ENCODE results near the gene CD244.

Gene CD244

DNA sequence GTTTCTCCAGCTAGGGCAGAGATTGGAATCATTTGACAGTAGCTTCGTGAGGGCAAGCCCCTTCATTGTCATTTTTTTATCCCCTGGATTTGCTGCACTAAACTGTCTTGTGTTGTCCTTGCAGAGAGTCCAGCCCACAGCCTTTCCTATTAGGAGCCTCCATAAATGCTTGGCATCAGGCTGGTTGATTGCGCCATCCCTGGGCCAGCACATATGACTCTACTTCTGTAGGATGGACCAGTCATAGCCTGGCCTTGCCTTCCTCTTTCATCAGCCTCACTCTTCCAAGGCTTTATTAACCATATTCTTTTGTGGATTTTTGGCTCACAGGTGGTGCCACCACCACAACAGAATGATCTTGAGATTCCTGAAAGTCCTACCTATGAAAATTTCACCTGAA lies 35.3 kb downstream of the CD244 start:
- H3K4me3 ChIP-seq (ENCODE audit: low read depth, low read length), result no peak overlapping the region
- TF ChIP-seq, protein P1, sequence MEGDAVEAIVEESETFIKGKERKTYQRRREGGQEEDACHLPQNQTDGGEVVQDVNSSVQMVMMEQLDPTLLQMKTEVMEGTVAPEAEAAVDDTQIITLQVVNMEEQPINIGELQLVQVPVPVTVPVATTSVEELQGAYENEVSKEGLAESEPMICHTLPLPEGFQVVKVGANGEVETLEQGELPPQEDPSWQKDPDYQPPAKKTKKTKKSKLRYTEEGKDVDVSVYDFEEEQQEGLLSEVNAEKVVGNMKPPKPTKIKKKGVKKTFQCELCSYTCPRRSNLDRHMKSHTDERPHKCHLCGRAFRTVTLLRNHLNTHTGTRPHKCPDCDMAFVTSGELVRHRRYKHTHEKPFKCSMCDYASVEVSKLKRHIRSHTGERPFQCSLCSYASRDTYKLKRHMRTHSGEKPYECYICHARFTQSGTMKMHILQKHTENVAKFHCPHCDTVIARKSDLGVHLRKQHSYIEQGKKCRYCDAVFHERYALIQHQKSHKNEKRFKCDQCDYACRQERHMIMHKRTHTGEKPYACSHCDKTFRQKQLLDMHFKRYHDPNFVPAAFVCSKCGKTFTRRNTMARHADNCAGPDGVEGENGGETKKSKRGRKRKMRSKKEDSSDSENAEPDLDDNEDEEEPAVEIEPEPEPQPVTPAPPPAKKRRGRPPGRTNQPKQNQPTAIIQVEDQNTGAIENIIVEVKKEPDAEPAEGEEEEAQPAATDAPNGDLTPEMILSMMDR (IDR thresholded peaks at IDR 0.05; ENCODE audit: insufficient read depth, low read depth, low read length, missing control alignments), result no peak
- DNase-seq (ENCODE audit: low read depth), result no peak

DNA sequence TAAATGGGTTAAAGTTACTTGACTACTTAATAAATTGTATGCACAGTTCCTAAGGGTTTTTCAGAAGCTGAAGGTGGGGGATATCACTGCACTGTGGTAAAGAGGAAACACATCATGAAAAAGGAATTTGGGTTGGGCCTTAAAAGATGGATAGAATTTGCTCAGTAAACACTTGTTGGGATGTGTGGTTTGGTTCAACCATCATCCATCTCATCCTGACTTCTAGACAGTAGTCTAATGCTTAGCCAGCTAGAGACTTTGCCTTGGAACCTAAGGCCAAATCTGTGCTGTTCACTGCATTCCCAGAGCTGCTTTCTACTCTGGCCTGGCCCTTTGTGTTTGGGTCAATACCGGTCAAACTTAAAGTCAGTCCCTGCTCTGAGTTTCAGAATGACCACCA lies 36.1 kb downstream of the CD244 start:
- TF ChIP-seq, protein P1 (IDR thresholded peaks at IDR 0.05; ENCODE audit: insufficient read depth, low read depth, low read length, missing control alignments), result no peak
- no peak for DNase-seq (ENCODE audit: low read depth)
- no peak overlapping the region for H3K4me3 ChIP-seq (ENCODE audit: low read depth, low read length)

DNA sequence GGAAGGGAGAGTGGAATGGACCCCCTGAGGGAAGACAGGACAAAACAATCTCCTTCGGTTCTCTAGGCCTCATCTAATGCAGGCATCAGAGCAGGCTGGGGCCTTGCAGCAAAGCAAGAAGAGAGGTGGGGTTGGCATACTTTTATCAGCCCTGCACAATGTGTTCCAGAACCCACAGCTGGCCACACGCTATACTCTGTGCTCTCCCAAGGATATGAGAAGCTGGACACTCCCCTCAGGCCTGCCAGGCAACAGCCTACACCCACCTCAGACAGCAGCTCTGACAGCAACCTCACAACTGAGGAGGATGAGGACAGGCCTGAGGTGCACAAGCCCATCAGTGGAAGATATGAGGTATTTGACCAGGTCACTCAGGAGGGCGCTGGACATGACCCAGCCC lies 39.4 kb downstream of the CD244 start:
- TF ChIP-seq, protein P1 (IDR thresholded peaks at IDR 0.05; ENCODE audit: insufficient read depth, low read depth, low read length, missing control alignments), result no peak
- DNase-seq (ENCODE audit: low read depth), result no peak
- no peak overlapping the region for H3K4me3 ChIP-seq (ENCODE audit: low read depth, low read length)

DNA sequence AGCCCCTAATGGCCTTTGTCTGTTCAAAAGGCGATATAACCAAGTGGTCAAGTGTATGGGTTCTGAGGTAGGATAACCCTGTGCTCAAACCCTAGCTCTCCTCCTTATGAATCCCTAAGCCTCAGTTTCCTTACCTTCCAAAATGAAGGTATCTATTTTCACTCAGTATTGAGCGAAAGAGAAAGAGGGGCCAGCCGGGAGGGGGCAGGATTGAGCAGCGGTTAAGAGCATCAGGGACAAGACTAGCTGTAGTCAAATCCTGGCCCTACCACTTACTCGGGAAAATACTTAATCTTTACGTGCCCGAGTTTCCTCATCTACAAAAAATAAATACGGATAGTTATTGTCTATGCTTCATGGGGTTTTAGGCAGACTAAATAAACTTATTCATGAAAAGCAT lies 41.1 kb downstream of the CD244 start:
- no peak overlapping the region for H3K4me3 ChIP-seq (ENCODE audit: low read depth, low read length)
- DNase-seq (ENCODE audit: low read depth), result no peak

DNA sequence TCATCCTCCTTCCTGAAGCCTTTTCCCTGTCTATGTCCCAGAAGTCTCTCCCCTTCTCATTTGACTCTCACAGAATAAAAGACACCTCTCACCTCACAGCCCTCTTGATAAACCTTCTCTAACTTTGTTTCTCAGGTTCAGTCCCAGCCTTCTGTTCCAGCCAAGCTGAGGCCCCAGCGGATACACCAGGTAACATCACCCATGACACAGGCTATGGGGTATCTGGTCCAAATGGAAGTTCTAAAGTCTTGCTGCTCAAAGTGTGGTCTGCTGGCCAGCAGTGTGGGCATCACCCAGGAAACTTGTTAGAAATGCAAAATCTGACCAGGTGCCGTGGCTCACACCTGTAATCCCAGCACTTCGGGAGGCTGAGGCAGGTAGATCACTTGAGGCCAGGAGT lies 43.5 kb downstream of the CD244 start:
- H3K4me3 ChIP-seq (ENCODE audit: low read depth, low read length), result no peak overlapping the region
- TF ChIP-seq, protein P1 (IDR thresholded peaks at IDR 0.05; ENCODE audit: insufficient read depth, low read depth, low read length, missing control alignments), result no peak
- DNase-seq (ENCODE audit: low read depth), result no peak

More for the DNA sequence above, 41.1 kb downstream of the CD244 start:
- TF ChIP-seq, protein P1 (IDR thresholded peaks at IDR 0.05; ENCODE audit: insufficient read depth, low read depth, low read length, missing control alignments), result no peak

DNA sequence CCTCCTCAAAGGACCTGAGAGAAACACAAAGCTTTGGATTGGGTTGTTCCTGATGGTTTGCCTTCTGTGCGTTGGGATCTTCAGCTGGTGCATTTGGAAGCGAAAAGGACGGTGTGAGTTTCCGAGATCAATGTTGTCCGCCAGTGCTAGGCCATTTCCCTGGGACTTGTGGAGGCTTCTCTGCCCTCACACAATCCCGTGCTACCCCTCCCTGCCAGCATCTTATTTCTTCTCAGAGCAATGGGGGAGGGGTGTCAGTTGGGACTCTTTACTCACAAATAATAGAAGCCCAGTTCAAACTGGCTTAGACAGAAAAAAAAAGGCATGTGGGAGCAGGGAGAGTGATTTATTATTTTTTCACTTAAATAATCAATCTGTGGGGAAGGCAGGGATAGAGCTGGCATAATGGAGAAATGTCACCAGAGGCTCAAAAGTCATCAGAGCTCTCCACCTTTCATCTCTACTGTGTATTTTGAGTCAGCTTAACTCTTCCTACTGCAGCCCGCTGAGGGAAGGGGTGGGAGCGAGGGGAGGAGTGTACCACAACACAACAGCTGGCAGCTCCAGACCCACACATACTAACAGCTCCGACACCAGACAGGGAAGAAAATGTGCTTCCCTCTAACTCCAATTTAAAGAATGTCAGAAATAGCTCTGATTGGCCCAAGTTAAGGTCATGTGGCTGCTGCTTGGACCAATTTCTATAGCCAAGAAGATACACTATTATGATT lies 44.3 kb downstream of the CD244 start:
- TF ChIP-seq, protein P1 (IDR thresholded peaks at IDR 0.05; ENCODE audit: insufficient read depth, low read depth, low read length, missing control alignments), result no peak
- DNase-seq (ENCODE audit: low read depth), result no peak
- H3K4me3 ChIP-seq (ENCODE audit: low read depth, low read length), result no peak overlapping the region

DNA sequence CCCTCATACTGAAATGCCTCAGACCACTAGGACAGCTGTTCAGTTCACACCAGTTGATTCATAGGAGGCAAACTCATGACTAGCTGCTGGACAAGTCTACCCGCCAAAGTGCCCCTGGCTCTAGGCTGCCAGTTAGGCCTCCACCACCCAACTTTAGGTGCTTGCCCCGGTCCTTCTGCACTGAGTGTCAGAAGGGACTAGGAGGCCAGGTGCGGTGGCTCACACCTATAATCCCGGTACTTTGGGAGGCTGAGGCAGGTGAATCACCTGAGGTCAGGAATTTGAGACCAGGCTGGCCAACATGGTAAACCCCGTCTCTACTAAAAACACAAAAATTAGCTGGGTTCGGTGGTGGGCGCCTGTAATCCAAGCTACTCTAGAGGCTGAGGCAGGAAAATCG lies 47.8 kb downstream of the CD244 start:
- no peak overlapping the region for H3K4me3 ChIP-seq (ENCODE audit: low read depth, low read length)
- TF ChIP-seq, protein P1 (IDR thresholded peaks at IDR 0.05; ENCODE audit: insufficient read depth, low read depth, low read length, missing control alignments), result no peak
- DNase-seq (ENCODE audit: low read depth), result no peak
